ENCODE measurements around the gene SSRP1.

DNA sequence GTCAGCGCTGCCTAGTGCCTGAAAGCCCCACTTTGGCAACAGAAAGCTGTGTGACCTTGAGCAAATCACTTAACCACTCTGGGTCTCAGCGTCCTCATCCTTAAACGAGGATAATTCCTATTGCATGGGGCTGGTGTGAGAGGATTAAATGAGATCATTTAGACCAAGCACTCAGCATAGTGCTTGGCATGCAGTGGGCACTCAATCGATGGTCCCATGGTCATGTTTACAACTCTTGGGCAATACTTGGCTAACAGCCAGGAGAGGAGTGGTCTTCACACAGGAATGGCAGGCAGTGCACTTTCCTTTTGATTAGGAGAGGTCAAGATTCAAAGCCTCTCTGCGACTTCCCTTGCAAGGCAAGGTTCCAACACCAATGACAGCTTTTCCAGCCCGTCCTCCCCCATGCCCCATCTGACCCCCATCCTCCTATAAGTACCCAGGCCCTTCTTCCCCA, 25.0 kb downstream of the SSRP1 start:
- TF ChIP-seq, protein P1, sequence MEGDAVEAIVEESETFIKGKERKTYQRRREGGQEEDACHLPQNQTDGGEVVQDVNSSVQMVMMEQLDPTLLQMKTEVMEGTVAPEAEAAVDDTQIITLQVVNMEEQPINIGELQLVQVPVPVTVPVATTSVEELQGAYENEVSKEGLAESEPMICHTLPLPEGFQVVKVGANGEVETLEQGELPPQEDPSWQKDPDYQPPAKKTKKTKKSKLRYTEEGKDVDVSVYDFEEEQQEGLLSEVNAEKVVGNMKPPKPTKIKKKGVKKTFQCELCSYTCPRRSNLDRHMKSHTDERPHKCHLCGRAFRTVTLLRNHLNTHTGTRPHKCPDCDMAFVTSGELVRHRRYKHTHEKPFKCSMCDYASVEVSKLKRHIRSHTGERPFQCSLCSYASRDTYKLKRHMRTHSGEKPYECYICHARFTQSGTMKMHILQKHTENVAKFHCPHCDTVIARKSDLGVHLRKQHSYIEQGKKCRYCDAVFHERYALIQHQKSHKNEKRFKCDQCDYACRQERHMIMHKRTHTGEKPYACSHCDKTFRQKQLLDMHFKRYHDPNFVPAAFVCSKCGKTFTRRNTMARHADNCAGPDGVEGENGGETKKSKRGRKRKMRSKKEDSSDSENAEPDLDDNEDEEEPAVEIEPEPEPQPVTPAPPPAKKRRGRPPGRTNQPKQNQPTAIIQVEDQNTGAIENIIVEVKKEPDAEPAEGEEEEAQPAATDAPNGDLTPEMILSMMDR (conservative IDR thresholded peaks at IDR 0.05; ENCODE audit: low read length): no peak
- no peak for TF ChIP-seq EZH2phosphoT487 (IDR thresholded peaks at IDR 0.05; ENCODE audit: borderline replicate concordance)

All from Loucy (cell line).